A673 (cell line): Measurements from ENCODE around the gene RPAP3. TPM values are rescaled to one million over a fixed set of nuclear protein-coding genes. Genes with fewer than 3 reads are reported as not detected.

ENCODE experiments used
- BruUV-seq: library from RNA; stranded (reverse); fragments of 400-500 nt; replicated peaks from 2 replicates; lab custom pipeline; 2021; lab: Mats Ljungman, UMichigan
- CTCF ChIA-PET: fragments of 300-600 bp; sonication (Branson Sonifier 250); formaldehyde crosslinking; loops from one replicate; lab custom pipeline; 2022; ENCODE audit warnings: antibody characterized with exemption; lab: Charles Lee
- POLR2A ChIA-PET: fragments of 300-600 bp; sonication (Branson Sonifier 250); formaldehyde crosslinking; loops from one replicate; lab custom pipeline; 2022; ENCODE audit warnings: antibody characterized with exemption; ENCODE audit not compliant: low non-redundant PET; lab: Charles Lee
- DNase-seq: peaks from one replicate; pipeline ENCODE4 v3.0.0-alpha.2; 2015; ENCODE audit warnings: low spot score
- H3K27ac ChIP-seq: fragments of 200-600 bp; sonication (generic); 2 replicates; pipeline ENCODE4 v1.5.1; 2016; ENCODE audit warnings: mixed run types, low read depth, mild to moderate bottlenecking, mixed read lengths, antibody characterized with exemption, low read length; ENCODE audit not compliant: poor library complexity, severe bottlenecking
- H3K27me3 ChIP-seq: fragments of 200-600 bp; sonication (generic); replicated peaks from 2 replicates; pipeline ENCODE4 v1.6.1; 2017; ENCODE audit warnings: mixed run types, low read depth, mild to moderate bottlenecking, mixed read lengths, antibody characterized with exemption, low read length; ENCODE audit not compliant: insufficient read depth, poor library complexity
- H3K36me3 ChIP-seq: fragments of 200-600 bp; sonication (generic); 2 replicates; pipeline ENCODE4 v1.6.1; 2016; ENCODE audit warnings: mixed run types, mild to moderate bottlenecking, mixed read lengths, antibody characterized with exemption, low read length; ENCODE audit not compliant: insufficient read depth, poor library complexity, severe bottlenecking
- H3K4me1 ChIP-seq: fragments of 200-600 bp; sonication (generic); 2 replicates; pipeline ENCODE4 v1.6.1; 2017; ENCODE audit warnings: mixed run types, mild to moderate bottlenecking, mixed read lengths, antibody characterized with exemption, low read length; ENCODE audit not compliant: insufficient read depth, poor library complexity, severe bottlenecking
- H3K4me3 ChIP-seq: fragments of 200-600 bp; sonication (generic); 2 replicates; pipeline ENCODE4 v1.5.1; 2016; ENCODE audit warnings: low read depth, mixed run types, mild to moderate bottlenecking, mixed read lengths, low read length; ENCODE audit not compliant: poor library complexity, severe bottlenecking
- H3K9me3 ChIP-seq: fragments of 200-600 bp; sonication (generic); 2 replicates; pipeline ENCODE4 v1.6.1; 2016; ENCODE audit warnings: mixed run types, low read depth, mild to moderate bottlenecking, mixed read lengths, antibody characterized with exemption, low read length; ENCODE audit not compliant: poor library complexity, severe bottlenecking
- CTCF ChIP-seq: fragments of 300-800, 200-600 bp; sonication (generic); conservative IDR thresholded peaks from 2 replicates; pipeline ENCODE4 v1.5.1; 2017; ENCODE audit warnings: low read depth, mild to moderate bottlenecking, antibody characterized with exemption, low read length, moderate library complexity, mixed read lengths
- EZH2 ChIP-seq: fragments of 200-600 bp; sonication (generic); IDR thresholded peaks from 2 replicates; pipeline ENCODE4 v1.6.1; 2017; ENCODE audit warnings: borderline replicate concordance, low read depth, mild to moderate bottlenecking, mixed read lengths, antibody characterized with exemption, low read length; ENCODE audit not compliant: poor library complexity, severe bottlenecking
- intact Hi-C: fragments of 100-400 bp; cut with micrococcal nuclease; formaldehyde crosslinking; loops from one replicate; pipeline ENCODE4 v1.10.0; 2022; ENCODE audit not compliant: unreplicated experiment
- total RNA-seq: library from RNA; stranded (reverse); gene quantifications from 2 replicates; pipeline ENCODE4 v1.2.3, GENCODE V29; 2021

The RPAP3 gene
- total RNA-seq, 1 experiment from 2014 or later = 81.1 TPM

GRCh38 chr12:47614521-47614920 lies 91.3 kb downstream of the RPAP3 start:
- no TSS peak for BruUV-seq
- H3K27me3 ChIP-seq = no peaks in the 10 kb centered on the region
- H3K36me3 ChIP-seq = no peaks in the 10 kb centered on the region
- intact Hi-C loops = no loop called here
- no peak for TF ChIP-seq EZH2
- TF ChIP-seq CTCF = no peak
- no peaks in the 10 kb centered on the region for H3K4me1 ChIP-seq
- no peak for DNase-seq
- ChIA-PET POLR2A (no interaction called here), CTCF (no interaction called here)
- H3K9me3 ChIP-seq = peaks cover 3% of the 10 kb centered on the region
- H3K4me3 ChIP-seq = no peak overlapping the region
- no peak overlapping the region for H3K27ac ChIP-seq

GRCh38 chr12:47612953-47613352 lies 92.9 kb downstream of the RPAP3 start:
- H3K27me3 ChIP-seq = no peaks in the 10 kb centered on the region
- no peak for DNase-seq
- H3K27ac ChIP-seq = no peak overlapping the region
- intact Hi-C loops = no loop called here
- H3K9me3 ChIP-seq = peaks cover 3% of the 10 kb centered on the region
- BruUV-seq = no TSS peak
- no peaks in the 10 kb centered on the region for H3K4me1 ChIP-seq
- no peaks in the 10 kb centered on the region for H3K36me3 ChIP-seq
- TF ChIP-seq EZH2 = no peak
- TF ChIP-seq CTCF = no peak
- ChIA-PET CTCF (no interaction called here), POLR2A (no interaction called here)
- H3K4me3 ChIP-seq = no peak overlapping the region

GRCh38 chr12:47611906-47612305 lies 93.9 kb downstream of the RPAP3 start:
- CTCF ChIA-PET = no interaction called here
- H3K27ac ChIP-seq = no peak overlapping the region

More at GRCh38 chr12:47611906-47612305, 93.9 kb downstream of the RPAP3 start:
- POLR2A ChIA-PET = no interaction called here
- Histone ChIP-seq H3K9me3 (peaks cover 3% of the 10 kb centered on the region), H3K4me1 (no peaks in the 10 kb centered on the region), H3K27me3 (no peaks in the 10 kb centered on the region), H3K4me3 (no peak overlapping the region), H3K36me3 (no peaks in the 10 kb centered on the region)
- no TSS peak for BruUV-seq
- TF ChIP-seq CTCF (no peak), EZH2 (no peak)
- DNase-seq = no peak
- intact Hi-C loops = no loop called here

Other genes with a start within 250 kb of the RPAP3 start
- 0.35 and 0.58 TPM in 2 replicates for gene ENDOU, start 19.5 kb upstream of the RPAP3 start, total RNA-seq
- 4.3 and 5.7 TPM in 2 replicates for gene RAPGEF3, start 52.9 kb upstream of the RPAP3 start, total RNA-seq
- 39.3 and 39.8 TPM in 2 replicates for gene SLC48A1, start 67.2 kb upstream of the RPAP3 start, total RNA-seq
- gene HDAC7, start 113.9 kb upstream of the RPAP3 start, total RNA-seq = 58.9 and 63.0 TPM in 2 replicates
- gene VDR, start 199.0 kb upstream of the RPAP3 start, total RNA-seq = 0.43 and 0.76 TPM in 2 replicates